ENCODE measurements around the gene MEIS2.

DNA sequence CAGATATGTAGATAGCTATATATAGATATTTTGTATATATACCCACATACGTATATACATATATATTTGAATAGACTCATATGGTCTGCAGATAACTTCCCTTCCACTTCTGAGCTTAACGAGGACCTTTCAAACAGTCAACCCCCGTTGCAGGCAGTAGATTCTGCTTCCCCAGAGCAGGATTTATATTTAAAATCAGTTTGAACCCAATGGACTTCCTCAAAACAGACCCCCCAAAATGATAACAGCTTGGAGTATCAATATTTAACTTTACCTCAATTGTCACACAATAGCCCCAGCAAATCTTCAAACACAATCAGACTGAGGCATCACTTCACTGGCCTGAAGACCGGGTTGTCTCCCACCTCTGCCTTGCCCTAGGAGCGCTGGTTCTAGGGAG, 218.3 kb downstream of the MEIS2 start:
- TF ChIP-seq, protein P1, sequence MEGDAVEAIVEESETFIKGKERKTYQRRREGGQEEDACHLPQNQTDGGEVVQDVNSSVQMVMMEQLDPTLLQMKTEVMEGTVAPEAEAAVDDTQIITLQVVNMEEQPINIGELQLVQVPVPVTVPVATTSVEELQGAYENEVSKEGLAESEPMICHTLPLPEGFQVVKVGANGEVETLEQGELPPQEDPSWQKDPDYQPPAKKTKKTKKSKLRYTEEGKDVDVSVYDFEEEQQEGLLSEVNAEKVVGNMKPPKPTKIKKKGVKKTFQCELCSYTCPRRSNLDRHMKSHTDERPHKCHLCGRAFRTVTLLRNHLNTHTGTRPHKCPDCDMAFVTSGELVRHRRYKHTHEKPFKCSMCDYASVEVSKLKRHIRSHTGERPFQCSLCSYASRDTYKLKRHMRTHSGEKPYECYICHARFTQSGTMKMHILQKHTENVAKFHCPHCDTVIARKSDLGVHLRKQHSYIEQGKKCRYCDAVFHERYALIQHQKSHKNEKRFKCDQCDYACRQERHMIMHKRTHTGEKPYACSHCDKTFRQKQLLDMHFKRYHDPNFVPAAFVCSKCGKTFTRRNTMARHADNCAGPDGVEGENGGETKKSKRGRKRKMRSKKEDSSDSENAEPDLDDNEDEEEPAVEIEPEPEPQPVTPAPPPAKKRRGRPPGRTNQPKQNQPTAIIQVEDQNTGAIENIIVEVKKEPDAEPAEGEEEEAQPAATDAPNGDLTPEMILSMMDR (IDR thresholded peaks at IDR 0.05), result no peak
- TF ChIP-seq POLR2A (IDR thresholded peaks at IDR 0.05), result no peak

Measured in adrenal gland (tissue), 5 donors.